Measurements from ENCODE around the gene LEF1.
"Not testable (repeated sequence)": the region's sequence is repeated elsewhere in the genome, so short reads cannot be mapped to it uniquely, and the experiment has no call there.

GRCh38 chr4:108012382-108012781, 156.3 kb downstream of the LEF1 start:
- not testable (repeated sequence) for TF ChIP-seq CTCF (conservative IDR thresholded peaks at IDR 0.05); EZH2 (IDR thresholded peaks at IDR 0.05; ENCODE audit: low read depth)
